Astrocyte (in vitro differentiated cells and primary cell): Measurements from ENCODE around the gene TNFRSF1A. TPM values are rescaled to one million over a fixed set of nuclear protein-coding genes. Genes with fewer than 3 reads are reported as not detected.

Experiments used
- DNase-seq: peaks from one replicate; pipeline ENCODE4 v3.0.0-alpha.2; 2010; ENCODE audit warnings: low read depth
- FAIRE-seq: peaks from 2 replicates; lab custom pipeline; 2011; peaks lifted over from hg19 to GRCh38; lab: Jason Lieb, UNC
- H2AFZ ChIP-seq: 2 replicates; pipeline ENCODE4 v1.6.0; 2012; ENCODE audit warnings: low read depth, low read length, inconsistent platforms
- H3K27ac ChIP-seq: 2 replicates; pipeline ENCODE4 v1.5.1; 2011; ENCODE audit warnings: low read depth, low read length, inconsistent platforms
- H3K27me3 ChIP-seq: 2 replicates; pipeline ENCODE4 v1.6.0; 2011; ENCODE audit warnings: low read length, inconsistent platforms; ENCODE audit not compliant: insufficient read depth
- H3K36me3 ChIP-seq: 2 replicates; pipeline ENCODE4 v1.5.1; 2011; ENCODE audit warnings: low read length, inconsistent platforms; ENCODE audit not compliant: insufficient read depth
- H3K4me1 ChIP-seq: 2 replicates; pipeline ENCODE4 v1.5.1; 2011; ENCODE audit warnings: low read length, inconsistent platforms; ENCODE audit not compliant: insufficient read depth
- H3K4me2 ChIP-seq: 2 replicates; pipeline ENCODE4 v1.6.0; 2012; ENCODE audit warnings: low read length, inconsistent platforms
- H3K4me3 ChIP-seq: 2 replicates; pipeline ENCODE4 v1.5.1; 2011; ENCODE audit warnings: low read depth, mild to moderate bottlenecking, low read length, inconsistent platforms; ENCODE audit not compliant: insufficient read depth
- H3K79me2 ChIP-seq: 2 replicates; pipeline ENCODE4 v1.6.0; 2012; ENCODE audit warnings: mild to moderate bottlenecking, low read length, inconsistent platforms; ENCODE audit not compliant: insufficient read depth
- H3K9ac ChIP-seq: 2 replicates; pipeline ENCODE4 v1.6.0; 2012; ENCODE audit warnings: mild to moderate bottlenecking, low read length, inconsistent platforms
- H3K9me3 ChIP-seq: 2 replicates; pipeline ENCODE4 v1.5.1; 2012; ENCODE audit warnings: low read depth, mild to moderate bottlenecking, low read length, inconsistent platforms; ENCODE audit not compliant: insufficient read depth
- H4K20me1 ChIP-seq: 2 replicates; pipeline ENCODE4 v1.6.0; 2012; ENCODE audit warnings: low read length, inconsistent platforms; ENCODE audit not compliant: insufficient read depth
- H3K27ac Mint-ChIP-seq: one replicate; pipeline ENCODE4 v1.8.0; 2021; ENCODE audit warnings: mild to moderate bottlenecking, mixed read lengths; ENCODE audit not compliant: unreplicated experiment
- H3K27me3 Mint-ChIP-seq: one replicate; pipeline ENCODE4 v1.8.0; 2021; ENCODE audit warnings: low read depth, mixed read lengths; ENCODE audit not compliant: unreplicated experiment
- H3K36me3 Mint-ChIP-seq: one replicate; pipeline ENCODE4 v1.8.0; 2021; ENCODE audit warnings: low read depth, mixed read lengths; ENCODE audit not compliant: unreplicated experiment
- H3K4me1 Mint-ChIP-seq: one replicate; pipeline ENCODE4 v1.8.0; 2021; ENCODE audit warnings: low read depth, mixed read lengths; ENCODE audit not compliant: unreplicated experiment
- H3K4me3 Mint-ChIP-seq: one replicate; pipeline ENCODE4 v1.8.0; 2021; ENCODE audit warnings: mild to moderate bottlenecking, moderate library complexity, mixed read lengths; ENCODE audit not compliant: unreplicated experiment
- H3K9me3 Mint-ChIP-seq: one replicate; pipeline ENCODE4 v1.8.0; 2021; ENCODE audit warnings: mild to moderate bottlenecking, mixed read lengths; ENCODE audit not compliant: unreplicated experiment
- EZH2 ChIP-seq: IDR thresholded peaks from 2 replicates; pipeline ENCODE4 v1.6.1; 2012; ENCODE audit warnings: mild to moderate bottlenecking, low read length, inconsistent platforms; ENCODE audit not compliant: insufficient read depth
- total RNA-seq: library from RNA; stranded (reverse); gene quantifications from 2 replicates; pipeline ENCODE4 v1.2.1, GENCODE V29; 2021
- TF ChIP-seq, protein P1 (sequence below): IDR thresholded peaks from 2 replicates; pipeline ENCODE4 v1.5.1; 2011; ENCODE audit warnings: low read depth, mild to moderate bottlenecking, inconsistent platforms, low read length, moderate library complexity; ENCODE audit not compliant: insufficient read depth

TNFRSF1A gene
- total RNA-seq, 1 donor from 2014 or later: 118 TPM

DNA sequence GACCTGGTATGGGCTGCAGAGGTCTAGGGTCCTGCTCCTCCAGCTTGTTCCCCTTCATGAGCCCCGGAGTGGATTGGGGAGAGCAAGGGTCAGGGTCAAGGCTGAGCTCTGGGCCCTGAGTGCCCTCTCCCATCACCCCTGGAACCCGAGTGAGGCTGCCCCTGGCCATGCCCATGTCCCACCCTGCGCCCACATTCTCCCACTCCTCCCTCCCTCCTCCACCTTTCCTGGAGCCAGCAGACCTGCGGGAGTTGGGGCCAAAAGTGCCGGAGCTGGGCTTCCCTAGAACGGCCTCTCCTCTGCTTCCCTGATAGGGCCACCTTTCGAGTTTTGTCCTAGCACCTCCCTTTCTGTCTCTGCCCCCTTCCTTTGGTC is 32.9 kb upstream of the TNFRSF1A start:
- no peak overlapping the region for H3K4me2 ChIP-seq
- H2AFZ ChIP-seq: no peak overlapping the region
- peaks cover 15% of the 10 kb centered on the region for H3K27me3 Mint-ChIP-seq
- H3K9me3 ChIP-seq: no peaks in the 10 kb centered on the region
- H3K9me3 Mint-ChIP-seq: no peaks in the 10 kb centered on the region
- H3K4me1 ChIP-seq: peaks cover 47% of the 10 kb centered on the region
- DNase-seq (no peak), FAIRE-seq (no peak)
- no peaks in the 10 kb centered on the region for H3K36me3 Mint-ChIP-seq
- H3K4me1 Mint-ChIP-seq: peaks cover 39% of the 10 kb centered on the region
- no peak overlapping the region for H3K27ac Mint-ChIP-seq
- no peaks in the 10 kb centered on the region for H3K79me2 ChIP-seq
- no peak overlapping the region for H3K4me3 ChIP-seq
- H3K27me3 ChIP-seq: no peaks in the 10 kb centered on the region
- H3K4me3 Mint-ChIP-seq: no peak overlapping the region
- no peaks in the 10 kb centered on the region for H3K36me3 ChIP-seq
- no peak overlapping the region for H3K9ac ChIP-seq
- H3K27ac ChIP-seq: no peak overlapping the region
- no peaks in the 10 kb centered on the region for H4K20me1 ChIP-seq
- TF ChIP-seq, protein P1, sequence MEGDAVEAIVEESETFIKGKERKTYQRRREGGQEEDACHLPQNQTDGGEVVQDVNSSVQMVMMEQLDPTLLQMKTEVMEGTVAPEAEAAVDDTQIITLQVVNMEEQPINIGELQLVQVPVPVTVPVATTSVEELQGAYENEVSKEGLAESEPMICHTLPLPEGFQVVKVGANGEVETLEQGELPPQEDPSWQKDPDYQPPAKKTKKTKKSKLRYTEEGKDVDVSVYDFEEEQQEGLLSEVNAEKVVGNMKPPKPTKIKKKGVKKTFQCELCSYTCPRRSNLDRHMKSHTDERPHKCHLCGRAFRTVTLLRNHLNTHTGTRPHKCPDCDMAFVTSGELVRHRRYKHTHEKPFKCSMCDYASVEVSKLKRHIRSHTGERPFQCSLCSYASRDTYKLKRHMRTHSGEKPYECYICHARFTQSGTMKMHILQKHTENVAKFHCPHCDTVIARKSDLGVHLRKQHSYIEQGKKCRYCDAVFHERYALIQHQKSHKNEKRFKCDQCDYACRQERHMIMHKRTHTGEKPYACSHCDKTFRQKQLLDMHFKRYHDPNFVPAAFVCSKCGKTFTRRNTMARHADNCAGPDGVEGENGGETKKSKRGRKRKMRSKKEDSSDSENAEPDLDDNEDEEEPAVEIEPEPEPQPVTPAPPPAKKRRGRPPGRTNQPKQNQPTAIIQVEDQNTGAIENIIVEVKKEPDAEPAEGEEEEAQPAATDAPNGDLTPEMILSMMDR: no peak
- TF ChIP-seq EZH2: no peak

DNA sequence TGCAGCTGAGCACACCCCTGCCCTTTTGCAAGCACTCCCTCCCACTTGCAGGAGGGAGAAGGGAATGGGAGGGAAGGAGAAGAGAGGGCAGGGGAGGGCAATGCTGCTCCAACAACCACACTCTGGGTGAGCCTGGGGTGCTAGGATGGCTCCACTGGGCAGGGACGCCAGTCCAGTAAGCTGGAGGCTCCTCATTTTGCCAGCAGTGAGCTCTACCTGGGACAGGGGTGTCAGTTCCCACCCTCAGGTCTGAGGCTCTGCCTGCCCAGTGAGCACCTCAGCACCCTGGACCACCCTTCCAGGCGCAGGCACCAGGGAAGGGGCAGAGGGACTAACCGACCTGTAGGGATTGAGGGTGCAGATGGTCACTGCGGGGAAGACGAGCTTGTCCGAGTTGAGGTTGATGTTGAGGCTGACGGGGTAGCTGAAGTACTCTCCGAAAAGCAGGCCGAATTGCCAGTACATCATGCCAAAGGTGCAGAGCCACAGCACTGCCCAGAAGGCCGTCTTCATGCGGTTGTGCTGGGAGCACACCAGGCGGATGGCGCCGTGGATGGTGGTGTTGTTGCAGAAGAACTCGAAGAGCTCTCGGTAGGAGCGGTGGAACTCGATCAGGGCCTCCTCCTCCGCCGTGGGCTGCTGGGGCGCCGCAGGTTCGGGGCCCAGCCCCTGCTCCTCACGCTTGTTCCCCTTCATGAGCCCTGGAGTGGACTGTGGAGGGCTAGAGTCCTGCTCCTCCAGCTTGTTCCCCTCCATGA is 32.3 kb upstream of the TNFRSF1A start:
- H3K9me3 Mint-ChIP-seq: no peaks in the 10 kb centered on the region
- no peak overlapping the region for H3K27ac Mint-ChIP-seq
- TF ChIP-seq, protein P1: no peak
- TF ChIP-seq EZH2: no peak
- peaks cover 15% of the 10 kb centered on the region for H3K27me3 Mint-ChIP-seq
- Histone ChIP-seq H3K4me3 (no peak overlapping the region), H3K9ac (no peak overlapping the region), H3K36me3 (no peaks in the 10 kb centered on the region), H3K27me3 (no peaks in the 10 kb centered on the region), H3K4me2 (no peak overlapping the region), H3K9me3 (no peaks in the 10 kb centered on the region), H2AFZ (no peak overlapping the region), H3K27ac (no peak overlapping the region), H4K20me1 (no peaks in the 10 kb centered on the region), H3K4me1 (peaks cover 47% of the 10 kb centered on the region), H3K79me2 (no peaks in the 10 kb centered on the region)
- DNase-seq (no peak), FAIRE-seq (no peak)
- H3K4me3 Mint-ChIP-seq: no peak overlapping the region
- no peaks in the 10 kb centered on the region for H3K36me3 Mint-ChIP-seq
- H3K4me1 Mint-ChIP-seq: peaks cover 40% of the 10 kb centered on the region
